Measurements from ENCODE around the gene PDAP1. TPM values are rescaled to one million over a fixed set of nuclear protein-coding genes. Genes with fewer than 3 reads are reported as not detected.

PDAP1 gene
- total and polyA plus RNA-seq, 2 experiments from 2014 or later, result 93.1 to 134 TPM

DNA sequence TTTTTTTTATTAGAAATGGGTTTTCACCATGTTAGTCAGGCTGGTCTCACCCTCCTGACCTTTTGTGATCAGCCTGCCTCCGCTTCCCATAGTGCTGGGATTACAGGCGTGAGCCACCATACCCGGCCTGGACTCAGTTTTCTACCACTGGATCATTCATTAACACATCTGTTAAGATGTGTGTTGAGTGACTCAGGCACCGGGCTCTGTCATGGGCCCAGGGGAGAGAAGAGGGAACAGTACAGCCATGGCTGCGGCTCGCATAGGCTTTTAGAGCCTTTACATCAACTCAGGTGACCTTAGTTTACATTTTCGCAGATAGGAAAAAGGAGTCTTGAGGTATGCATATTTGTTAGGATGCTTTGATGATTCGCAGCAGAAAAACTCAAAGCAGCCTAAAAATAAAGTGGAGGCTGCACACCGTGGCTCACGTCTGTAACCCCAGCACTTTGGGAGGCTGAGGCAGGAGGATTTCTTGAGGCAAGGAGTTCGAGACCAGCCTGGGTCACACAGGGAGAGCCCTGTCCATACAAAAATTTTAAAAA is 36.9 kb downstream of the PDAP1 start (continued):
- TF ChIP-seq REST (IDR thresholded peaks at IDR 0.05; ENCODE audit: unreplicated experiment), result no peak
- no peak for TF ChIP-seq EZH2phosphoT487 (IDR thresholded peaks at IDR 0.05; ENCODE audit: unreplicated experiment)
- TF ChIP-seq, protein P1, sequence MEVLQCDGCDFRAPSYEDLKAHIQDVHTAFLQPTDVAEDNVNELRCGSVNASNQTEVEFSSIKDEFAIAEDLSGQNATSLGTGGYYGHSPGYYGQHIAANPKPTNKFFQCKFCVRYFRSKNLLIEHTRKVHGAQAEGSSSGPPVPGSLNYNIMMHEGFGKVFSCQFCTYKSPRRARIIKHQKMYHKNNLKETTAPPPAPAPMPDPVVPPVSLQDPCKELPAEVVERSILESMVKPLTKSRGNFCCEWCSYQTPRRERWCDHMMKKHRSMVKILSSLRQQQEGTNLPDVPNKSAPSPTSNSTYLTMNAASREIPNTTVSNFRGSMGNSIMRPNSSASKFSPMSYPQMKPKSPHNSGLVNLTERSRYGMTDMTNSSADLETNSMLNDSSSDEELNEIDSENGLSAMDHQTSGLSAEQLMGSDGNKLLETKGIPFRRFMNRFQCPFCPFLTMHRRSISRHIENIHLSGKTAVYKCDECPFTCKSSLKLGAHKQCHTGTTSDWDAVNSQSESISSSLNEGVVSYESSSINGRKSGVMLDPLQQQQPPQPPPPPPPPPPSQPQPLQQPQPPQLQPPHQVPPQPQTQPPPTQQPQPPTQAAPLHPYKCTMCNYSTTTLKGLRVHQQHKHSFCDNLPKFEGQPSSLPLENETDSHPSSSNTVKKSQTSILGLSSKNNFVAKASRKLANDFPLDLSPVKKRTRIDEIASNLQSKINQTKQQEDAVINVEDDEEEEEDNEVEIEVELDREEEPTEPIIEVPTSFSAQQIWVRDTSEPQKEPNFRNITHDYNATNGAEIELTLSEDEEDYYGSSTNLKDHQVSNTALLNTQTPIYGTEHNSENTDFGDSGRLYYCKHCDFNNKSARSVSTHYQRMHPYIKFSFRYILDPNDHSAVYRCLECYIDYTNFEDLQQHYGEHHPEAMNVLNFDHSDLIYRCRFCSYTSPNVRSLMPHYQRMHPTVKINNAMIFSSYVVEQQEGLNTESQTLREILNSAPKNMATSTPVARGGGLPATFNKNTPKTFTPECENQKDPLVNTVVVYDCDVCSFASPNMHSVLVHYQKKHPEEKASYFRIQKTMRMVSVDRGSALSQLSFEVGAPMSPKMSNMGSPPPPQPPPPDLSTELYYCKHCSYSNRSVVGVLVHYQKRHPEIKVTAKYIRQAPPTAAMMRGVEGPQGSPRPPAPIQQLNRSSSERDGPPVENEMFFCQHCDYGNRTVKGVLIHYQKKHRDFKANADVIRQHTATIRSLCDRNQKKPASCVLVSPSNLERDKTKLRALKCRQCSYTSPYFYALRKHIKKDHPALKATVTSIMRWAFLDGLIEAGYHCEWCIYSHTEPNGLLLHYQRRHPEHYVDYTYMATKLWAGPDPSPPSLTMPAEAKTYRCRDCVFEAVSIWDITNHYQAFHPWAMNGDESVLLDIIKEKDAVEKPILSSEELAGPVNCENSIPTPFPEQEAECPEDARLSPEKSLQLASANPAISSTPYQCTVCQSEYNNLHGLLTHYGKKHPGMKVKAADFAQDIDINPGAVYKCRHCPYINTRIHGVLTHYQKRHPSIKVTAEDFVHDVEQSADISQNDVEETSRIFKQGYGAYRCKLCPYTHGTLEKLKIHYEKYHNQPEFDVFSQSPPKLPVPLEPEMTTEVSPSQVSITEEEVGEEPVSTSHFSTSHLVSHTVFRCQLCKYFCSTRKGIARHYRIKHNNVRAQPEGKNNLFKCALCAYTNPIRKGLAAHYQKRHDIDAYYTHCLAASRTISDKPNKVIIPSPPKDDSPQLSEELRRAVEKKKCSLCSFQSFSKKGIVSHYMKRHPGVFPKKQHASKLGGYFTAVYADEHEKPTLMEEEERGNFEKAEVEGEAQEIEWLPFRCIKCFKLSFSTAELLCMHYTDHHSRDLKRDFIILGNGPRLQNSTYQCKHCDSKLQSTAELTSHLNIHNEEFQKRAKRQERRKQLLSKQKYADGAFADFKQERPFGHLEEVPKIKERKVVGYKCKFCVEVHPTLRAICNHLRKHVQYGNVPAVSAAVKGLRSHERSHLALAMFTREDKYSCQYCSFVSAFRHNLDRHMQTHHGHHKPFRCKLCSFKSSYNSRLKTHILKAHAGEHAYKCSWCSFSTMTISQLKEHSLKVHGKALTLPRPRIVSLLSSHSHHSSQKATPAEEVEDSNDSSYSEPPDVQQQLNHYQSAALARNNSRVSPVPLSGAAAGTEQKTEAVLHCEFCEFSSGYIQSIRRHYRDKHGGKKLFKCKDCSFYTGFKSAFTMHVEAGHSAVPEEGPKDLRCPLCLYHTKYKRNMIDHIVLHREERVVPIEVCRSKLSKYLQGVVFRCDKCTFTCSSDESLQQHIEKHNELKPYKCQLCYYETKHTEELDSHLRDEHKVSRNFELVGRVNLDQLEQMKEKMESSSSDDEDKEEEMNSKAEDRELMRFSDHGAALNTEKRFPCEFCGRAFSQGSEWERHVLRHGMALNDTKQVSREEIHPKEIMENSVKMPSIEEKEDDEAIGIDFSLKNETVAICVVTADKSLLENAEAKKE (CRISPR knock-in tag; IDR thresholded peaks at IDR 0.05), result no peak
- no peak for TF ChIP-seq NANOG (IDR thresholded peaks at IDR 0.05; ENCODE audit: borderline replicate concordance)

DNA sequence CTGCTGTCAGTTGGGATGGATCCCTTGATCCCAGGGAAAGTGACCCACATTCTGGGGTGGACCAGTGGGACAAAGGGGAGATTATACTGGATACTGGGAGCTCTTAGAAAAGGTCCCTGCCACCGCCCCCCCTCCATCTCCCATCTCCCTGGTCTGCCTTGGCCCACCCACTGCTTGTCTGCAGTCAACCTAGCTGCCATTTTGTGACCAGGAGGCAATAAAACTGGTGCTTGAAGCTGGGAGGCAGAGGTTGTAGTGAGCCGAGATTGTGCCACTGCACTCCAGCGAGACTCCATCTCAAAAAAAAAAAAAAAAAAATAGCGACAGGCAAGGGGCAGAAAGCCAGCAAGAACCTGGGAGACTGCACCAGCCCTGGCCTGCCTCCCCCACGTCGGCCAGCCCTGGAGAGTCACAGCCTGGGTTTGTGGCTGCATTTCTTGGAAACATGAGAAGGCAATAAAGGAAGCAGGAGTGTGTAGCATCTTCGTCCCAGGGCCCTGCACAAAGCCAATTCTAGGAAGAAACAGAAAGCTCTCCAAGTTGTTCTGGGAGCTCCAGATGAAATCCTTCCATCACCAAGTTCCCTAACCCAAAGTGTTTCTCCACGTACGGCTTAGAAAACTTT is 38.5 kb downstream of the PDAP1 start:
- Mint-ChIP-seq H3K27ac (no peak overlapping the region), H3K27me3 (ENCODE audit: insufficient read depth, low read depth, poor library complexity) (peaks cover 9% of the 10 kb centered on the region), H3K36me3 (ENCODE audit: low read depth) (peaks cover 10% of the 10 kb centered on the region), H3K4me3 (no peak overlapping the region), H3K9me3 (no peaks in the 10 kb centered on the region), H3K4me1 (peaks cover 20% of the 10 kb centered on the region)
- H3K27me3 ChIP-seq (ENCODE audit: insufficient read depth), result no peaks in the 10 kb centered on the region
- H2AFZ ChIP-seq, result no peak overlapping the region
- 0 out of 2 replicates have a peak, but pooled peaks cover 9% of the 10 kb centered on the region for H3F3A ChIP-seq (replicated peaks; ENCODE audit: low read depth)
- H3K36me3 ChIP-seq (ENCODE audit: insufficient read depth), result peaks cover 3% of the 10 kb centered on the region; the same call in 1 of the 2 replicates
- H3K9me2 ChIP-seq (ENCODE audit: insufficient read depth), result no peaks in the 10 kb centered on the region
- no peak for DNase-seq (ENCODE audit: low spot score)
- H3K4me3 ChIP-seq, result no peak overlapping the region
- H3K27ac ChIP-seq (ENCODE audit: low read depth), result no peak overlapping the region
- H4K20me1 ChIP-seq (replicated peaks; ENCODE audit: insufficient read depth), result no peaks in the 10 kb centered on the region
- H3K4me2 ChIP-seq, result no peak overlapping the region
- no peaks in the 10 kb centered on the region for H3K79me2 ChIP-seq (replicated peaks; ENCODE audit: insufficient read depth)
- no peak for ATAC-seq
- peaks cover 5% of the 10 kb centered on the region for H3K4me1 ChIP-seq (ENCODE audit: insufficient read depth)
- TF ChIP-seq CTCF (conservative IDR thresholded peaks at IDR 0.05; ENCODE audit: low read depth in 2 of 2), result no peak
- no peak for TF ChIP-seq ZNF331 (CRISPR knock-in tag; IDR thresholded peaks at IDR 0.05; ENCODE audit: low read depth)
- no peak for TF ChIP-seq NANOG (IDR thresholded peaks at IDR 0.05; ENCODE audit: borderline replicate concordance)
- TF ChIP-seq REST (IDR thresholded peaks at IDR 0.05; ENCODE audit: unreplicated experiment), result no peak
- TF ChIP-seq JUNB (IDR thresholded peaks at IDR 0.05; ENCODE audit: unreplicated experiment), result no peak
